ENCODE results near the gene SRR. TPM values are rescaled to one million over a fixed set of nuclear protein-coding genes. Genes with fewer than 3 reads are reported as not detected.

Gene SRR
- total RNA-seq, 1 donor from 2014 or later = 20.7 TPM

GRCh38 chr17:2369039-2369438 lies 65.3 kb downstream of the SRR start:
- intact Hi-C loops (cut with micrococcal nuclease) = no loop called here

DNA sequence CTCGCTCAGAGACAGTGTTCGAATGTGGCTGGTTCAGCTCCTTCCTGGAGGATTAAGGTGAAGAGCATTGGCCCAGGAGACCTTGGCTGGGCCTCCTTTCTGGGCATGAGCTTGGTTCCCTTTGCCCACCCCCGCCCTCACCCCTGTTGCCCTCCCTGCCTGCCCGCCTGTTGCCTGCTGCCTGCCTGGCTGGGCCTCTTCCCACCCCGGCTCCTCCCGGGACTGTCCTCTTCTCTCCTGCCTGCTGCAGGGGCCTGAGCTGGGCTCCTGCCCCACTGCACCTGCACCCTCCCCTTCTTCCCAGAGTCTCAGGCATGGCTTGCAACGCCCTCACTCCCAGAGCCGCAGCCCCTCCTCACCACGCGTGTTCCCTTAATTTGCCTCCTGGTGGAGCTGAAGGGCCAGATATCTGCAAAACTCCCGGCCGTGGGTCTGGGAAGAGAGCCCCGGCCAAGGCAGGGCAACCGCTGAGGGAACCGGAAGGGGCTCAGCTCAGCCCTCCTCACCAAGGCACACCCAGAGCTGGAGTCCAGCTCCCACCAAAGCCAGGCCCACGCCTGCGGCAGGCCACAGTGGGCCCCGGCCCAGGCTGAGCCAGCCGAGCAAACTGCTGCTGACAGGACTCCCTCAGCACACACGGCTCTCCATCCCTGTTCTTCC lies 65.9 kb downstream of the SRR start:
- intact Hi-C loops (cut with micrococcal nuclease) = no loop called here

- intact Hi-C loops (cut with micrococcal nuclease) = no loop called here
These were observed 66.5 kb downstream of the SRR start for GRCh38 chr17:2370211-2370589.

DNA sequence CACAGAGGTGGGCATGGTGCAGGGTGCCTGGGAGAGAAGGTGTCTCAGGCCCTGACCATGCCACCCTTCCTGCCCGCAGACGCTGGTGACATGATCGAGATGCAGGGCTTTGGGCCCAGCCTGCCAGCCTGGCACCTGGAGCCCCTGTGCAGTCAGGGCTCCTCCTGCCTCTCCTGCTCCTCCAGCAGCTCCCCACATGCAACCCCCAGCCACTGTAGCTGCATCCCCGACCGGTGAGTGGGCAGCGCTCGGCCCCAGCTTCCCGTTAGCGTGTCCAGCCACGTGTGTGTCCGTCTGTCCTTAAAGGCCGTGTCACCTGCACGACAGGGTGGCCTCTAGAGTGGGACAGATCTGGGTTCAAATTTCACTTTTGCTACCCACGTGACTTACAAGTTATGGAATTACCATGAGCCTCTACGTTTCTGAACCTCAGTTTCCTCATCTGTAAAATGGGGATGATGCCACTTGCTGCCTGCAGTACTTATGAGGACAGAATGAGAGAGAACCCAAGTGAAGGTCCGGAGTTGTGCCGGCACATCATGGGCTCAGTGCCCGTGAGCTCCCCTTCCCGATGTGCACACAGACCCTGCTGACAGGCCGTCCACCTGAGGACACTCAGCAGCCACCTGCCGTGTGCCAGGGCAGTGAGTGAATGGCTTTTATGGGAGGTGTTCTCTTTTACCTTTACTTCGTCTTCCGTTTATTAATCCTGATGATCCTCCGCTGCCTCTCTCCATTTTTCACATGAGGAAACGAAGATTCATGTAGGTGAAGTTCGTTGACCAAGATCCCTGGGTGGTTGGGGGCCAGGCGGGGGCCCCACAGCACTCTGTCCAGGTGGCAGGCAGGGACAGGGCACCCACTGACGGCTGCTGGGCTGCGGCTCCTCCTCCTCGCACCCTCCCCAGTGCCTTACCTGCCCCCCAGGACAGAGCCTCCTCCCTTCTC lies 67.7 kb downstream of the SRR start:
- intact Hi-C loops (cut with micrococcal nuclease) = no loop called here

- intact Hi-C loops (cut with micrococcal nuclease) = no loop called here
These were observed 68.4 kb downstream of the SRR start for GRCh38 chr17:2372180-2372579.

- intact Hi-C loops (cut with micrococcal nuclease) = no loop called here
These were observed 68.9 kb downstream of the SRR start for GRCh38 chr17:2372681-2373080.

- intact Hi-C loops (cut with micrococcal nuclease) = no loop called here
These were observed 69.4 kb downstream of the SRR start for GRCh38 chr17:2373179-2373578.

Other genes with a start within 250 kb of the SRR start
- 65.7 and 66.8 TPM in 2 replicates for gene HIC1, start 248.8 kb upstream of the SRR start, total RNA-seq
- gene SMG6, start 165 bp upstream of the SRR start, total RNA-seq = 51.9 and 56.0 TPM in 2 replicates
- 38.7 and 41.4 TPM in 2 replicates for gene TSR1, start 32.5 kb downstream of the SRR start, total RNA-seq
- 52.4 and 57.2 TPM in 2 replicates for gene SGSM2, start 33.6 kb downstream of the SRR start, total RNA-seq
- 27.8 and 32.5 TPM in 2 replicates for gene MNT, start 97.1 kb downstream of the SRR start, total RNA-seq
- gene METTL16, start 207.9 kb downstream of the SRR start, total RNA-seq = 31.2 and 32.5 TPM in 2 replicates

Measured in T-helper 2 cell treated with Interferon-gamma antibody and Interleukin-4, amounts not matched to agents 100 ng/mL and 5 ng/mL, for 36 hours (primary cell).